GM12801 (cell line): ENCODE results near the gene CLIC1.

Source experiments
- TF ChIP-seq, protein P1 (sequence below): IDR thresholded peaks from one replicate; pipeline ENCODE4 v1.5.1; 2011; ENCODE audit warnings: control low read depth; ENCODE audit not compliant: insufficient read length; ENCODE audit errors: extremely low read depth

Gene CLIC1

DNA sequence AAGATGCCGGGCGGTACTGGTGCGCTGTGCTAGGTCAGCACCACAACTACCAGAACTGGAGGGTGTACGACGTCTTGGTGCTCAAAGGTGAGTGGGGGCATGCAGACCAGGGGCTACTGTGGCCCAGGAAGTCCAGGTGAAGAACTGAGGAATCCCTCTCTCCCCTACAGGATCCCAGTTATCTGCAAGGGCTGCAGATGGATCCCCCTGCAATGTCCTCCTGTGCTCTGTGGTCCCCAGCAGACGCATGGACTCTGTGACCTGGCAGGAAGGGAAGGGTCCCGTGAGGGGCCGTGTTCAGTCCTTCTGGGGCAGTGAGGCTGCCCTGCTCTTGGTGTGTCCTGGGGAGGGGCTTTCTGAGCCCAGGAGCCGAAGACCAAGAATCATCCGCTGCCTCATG, 28.6 kb downstream of the CLIC1 start:
- TF ChIP-seq, protein P1, sequence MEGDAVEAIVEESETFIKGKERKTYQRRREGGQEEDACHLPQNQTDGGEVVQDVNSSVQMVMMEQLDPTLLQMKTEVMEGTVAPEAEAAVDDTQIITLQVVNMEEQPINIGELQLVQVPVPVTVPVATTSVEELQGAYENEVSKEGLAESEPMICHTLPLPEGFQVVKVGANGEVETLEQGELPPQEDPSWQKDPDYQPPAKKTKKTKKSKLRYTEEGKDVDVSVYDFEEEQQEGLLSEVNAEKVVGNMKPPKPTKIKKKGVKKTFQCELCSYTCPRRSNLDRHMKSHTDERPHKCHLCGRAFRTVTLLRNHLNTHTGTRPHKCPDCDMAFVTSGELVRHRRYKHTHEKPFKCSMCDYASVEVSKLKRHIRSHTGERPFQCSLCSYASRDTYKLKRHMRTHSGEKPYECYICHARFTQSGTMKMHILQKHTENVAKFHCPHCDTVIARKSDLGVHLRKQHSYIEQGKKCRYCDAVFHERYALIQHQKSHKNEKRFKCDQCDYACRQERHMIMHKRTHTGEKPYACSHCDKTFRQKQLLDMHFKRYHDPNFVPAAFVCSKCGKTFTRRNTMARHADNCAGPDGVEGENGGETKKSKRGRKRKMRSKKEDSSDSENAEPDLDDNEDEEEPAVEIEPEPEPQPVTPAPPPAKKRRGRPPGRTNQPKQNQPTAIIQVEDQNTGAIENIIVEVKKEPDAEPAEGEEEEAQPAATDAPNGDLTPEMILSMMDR = no peak

DNA sequence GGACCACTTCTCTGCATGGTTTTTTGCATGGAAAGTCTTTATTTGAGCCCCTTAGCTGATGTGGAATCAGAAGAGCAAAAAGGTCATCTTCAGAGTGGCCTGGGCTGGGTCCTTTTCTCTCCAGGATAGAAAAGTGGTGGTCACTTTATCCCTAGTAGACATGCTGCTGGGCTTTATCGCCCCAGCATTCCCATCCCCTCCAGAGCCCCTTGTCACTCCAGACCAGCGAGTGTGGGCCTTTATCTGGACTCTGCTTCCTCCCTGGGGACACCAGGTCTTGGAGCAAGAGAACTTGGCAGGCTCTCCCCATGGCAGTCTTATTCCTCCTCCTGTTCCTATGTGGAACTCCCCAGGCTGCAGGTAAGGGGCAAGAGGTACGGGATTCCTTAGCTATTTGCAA, 29.7 kb downstream of the CLIC1 start, which contains the start of gene LY6G6F:
LY6G6F (plus strand) TSS at position 268 of the 400 bp plus-strand sequence; CDS start at position 309, 41 bp downstream.
- TF ChIP-seq, protein P1 = no peak

DNA sequence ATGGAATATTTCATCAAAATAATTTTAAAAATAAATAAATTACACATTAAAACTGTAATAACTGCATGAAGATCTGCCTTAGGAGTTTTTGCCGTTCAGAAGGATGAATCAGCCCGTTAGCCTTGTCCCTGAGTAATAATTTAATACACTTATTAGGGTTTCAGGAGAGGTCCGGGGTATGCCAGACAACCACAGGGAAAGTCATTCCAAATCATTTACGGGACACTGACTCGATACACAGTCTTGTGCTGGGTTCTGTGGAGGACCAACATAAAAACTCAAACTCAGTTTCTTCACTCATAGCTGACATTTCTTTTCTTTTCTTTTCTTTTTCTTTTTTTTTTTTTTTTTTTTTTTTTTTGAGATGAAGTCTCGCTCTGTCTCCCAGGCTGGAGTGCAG, 30.4 kb downstream of the CLIC1 start:
- TF ChIP-seq, protein P1 = no peak

DNA sequence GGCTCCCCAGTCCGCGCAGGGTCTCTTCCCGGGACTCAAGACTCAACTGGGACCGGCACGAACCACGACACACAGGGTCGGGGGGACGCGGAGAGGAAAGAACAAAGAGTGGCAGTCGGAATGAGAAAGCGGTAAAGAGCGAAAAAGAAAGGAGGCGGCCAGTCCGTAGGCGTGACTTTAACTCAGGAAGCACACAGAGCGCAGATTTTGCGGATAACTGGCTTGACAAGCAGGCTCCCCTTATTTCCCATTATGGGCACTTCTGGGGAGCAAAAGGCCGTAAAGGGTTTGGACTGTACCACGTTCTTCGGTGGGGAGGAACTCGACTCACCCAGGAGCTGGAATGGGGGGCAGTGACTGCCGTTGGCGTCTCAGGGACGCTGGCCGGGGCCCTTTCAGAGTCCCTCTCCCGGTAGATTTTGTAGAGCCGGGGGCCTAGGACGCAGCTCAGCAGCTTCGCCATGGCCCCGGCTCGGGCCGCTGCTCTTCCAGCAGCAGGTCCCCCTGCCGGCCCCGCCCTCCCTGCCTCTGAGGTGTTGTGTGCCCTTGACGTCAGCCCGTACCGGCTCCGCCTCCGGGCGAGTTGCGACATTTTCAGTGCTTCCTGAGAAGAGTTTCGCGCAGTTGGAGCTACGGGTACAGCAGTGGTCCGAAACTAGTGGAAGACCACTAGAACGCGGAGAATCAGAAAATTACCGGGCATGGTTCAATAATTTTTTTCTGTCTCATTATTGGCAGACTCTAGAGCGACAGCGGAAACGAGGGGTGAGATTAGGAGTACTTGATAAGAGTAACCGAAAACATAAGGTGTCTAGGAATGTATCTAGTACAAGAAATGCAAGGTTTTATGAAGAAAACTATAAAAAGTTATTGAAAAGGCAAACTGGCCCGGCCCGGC, 33.3 kb downstream of the CLIC1 start, which contains the start of gene ABHD16A:
ABHD16A (minus strand) TSS at position 506 of the 898 bp plus-strand sequence; CDS start at position 463, 43 bp downstream.
- TF ChIP-seq, protein P1 = no peak

DNA sequence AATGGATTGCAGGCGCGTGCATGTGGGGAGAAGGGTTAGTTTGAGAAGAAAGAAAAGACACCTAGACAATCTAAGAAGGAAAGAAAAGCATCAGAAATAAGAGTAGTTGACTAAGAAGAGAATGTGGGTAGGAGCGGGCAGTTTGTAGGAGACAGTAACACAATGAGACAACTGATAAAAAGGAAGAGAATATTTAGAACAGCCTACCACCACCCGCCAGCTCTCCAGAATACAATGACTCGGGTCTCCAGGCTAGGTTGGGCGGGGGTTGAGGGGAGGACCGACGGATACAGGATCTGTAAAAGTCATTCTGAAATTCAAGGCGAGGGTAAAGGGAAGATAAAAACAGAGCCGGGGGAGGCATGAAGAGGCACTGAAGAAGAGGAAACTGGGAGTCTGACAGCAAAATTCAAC, 33.9 kb downstream of the CLIC1 start:
- TF ChIP-seq, protein P1 = no peak

DNA sequence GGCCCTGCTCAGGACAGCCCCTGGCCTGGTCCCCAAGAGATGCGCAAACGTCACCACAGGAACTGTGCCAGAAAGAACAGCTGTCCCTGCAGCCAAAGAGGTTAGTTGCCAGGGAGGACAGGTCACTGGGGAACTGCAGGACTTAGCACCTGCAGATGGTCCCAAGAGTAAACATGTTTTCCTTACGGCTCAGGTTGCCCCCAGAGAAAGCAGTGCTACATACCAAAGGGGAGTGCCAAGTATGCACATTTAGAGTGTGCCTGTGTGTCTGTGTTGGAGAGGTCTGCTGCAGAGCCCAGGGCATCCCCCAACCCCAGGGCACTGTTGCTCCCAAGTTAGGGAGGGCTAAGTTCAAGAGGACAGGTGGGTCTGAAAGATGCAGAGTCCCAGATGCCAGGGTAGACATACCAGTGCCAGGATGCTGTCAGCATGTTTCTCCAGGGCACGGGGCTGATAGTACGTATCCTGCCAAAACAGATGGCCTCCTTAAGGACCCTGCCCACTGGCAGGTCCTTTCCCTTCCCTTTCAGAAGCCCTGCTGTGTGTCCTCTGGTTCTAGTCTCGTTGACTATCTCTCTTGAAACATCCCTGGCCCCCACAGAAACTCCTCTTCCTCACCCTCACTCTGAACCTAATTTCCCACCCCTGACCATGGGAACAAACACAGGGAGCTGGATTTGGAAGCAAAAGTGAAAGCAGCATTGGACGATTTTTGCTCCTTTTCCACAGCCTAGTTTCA, 34.5 kb downstream of the CLIC1 start:
- TF ChIP-seq, protein P1 = no peak

DNA sequence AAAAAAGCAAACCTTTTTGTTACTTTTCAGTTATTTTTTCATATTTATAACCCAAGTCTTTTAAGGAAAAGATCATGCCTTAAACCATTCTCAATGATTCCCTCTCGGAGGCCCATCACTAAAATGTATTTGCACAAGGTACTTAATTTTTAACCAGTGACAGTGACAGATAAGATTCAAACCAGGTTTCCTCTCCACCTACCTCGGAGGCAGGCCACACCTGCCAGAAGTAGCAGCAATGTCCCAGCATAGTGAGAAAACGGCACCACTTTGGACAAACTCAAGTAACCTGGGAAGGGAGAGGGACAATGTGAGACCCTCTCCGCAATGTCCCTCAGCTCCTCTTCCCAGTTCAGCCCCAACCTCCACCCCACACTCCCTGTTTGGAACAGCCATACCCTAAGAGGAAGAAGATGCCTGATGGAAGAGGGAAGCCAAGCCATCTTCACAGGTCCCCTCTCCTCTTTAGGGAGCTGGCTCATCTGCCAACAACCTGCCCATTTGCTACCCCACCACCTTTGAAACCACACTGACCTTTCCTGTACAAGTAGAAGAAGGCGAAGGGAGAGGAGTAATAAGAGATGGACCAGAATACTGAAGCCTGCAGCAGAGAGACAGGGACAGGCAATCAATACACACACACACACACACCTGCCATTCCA, 35.5 kb downstream of the CLIC1 start:
- TF ChIP-seq, protein P1 = no peak
